Upper lobe of left lung (tissue), 4 donors: ENCODE measurements around the gene PRKAR2B.

Experiments used
- CTCF ChIP-seq, 6 experiments: fragments of 450-650 bp in 4 of 6; fragments of 200-600 bp in 2 of 6; sonication (generic) in 2 of 6; IDR thresholded peaks; one replicate each; pipeline ENCODE4 v1.5.1; 2016 to 2019; ENCODE audit warnings: antibody characterized with exemption in 6 of 6
- POLR2A ChIP-seq, 4 donors: fragments of 450-650 bp; IDR thresholded peaks; one replicate each; pipeline ENCODE4 v1.5.1; 2016 to 2017; ENCODE audit warnings: antibody characterized with exemption in 4 of 4, mild to moderate bottlenecking in 2 of 4

- TF ChIP-seq CTCF (IDR thresholded peaks at IDR 0.05) = no peak
- TF ChIP-seq POLR2A (IDR thresholded peaks at IDR 0.05) = no peak
Measured at GRCh38 chr7:107026166-107026565, 18.3 kb upstream of the PRKAR2B start.
